ENCODE results near the gene RIMS4.

RIMS4 gene

DNA sequence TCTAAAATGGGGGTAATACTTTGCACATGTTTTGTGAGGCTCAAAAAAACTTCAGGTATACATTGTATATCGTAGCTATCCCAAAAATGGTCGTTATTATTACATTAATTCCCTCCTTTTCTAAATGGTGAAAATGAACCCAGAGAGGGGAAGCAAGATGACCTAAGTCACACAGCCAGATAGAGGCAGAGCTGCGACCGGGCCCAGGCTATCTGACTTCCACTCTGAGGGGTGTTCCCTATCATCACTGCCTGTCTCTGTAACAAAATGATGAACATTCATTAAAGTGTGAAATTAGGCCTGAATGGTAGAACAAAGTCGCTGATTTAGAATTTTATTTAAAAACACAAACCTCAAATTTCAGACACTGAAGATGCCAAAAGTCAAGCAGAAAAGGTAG is 29.1 kb upstream of the RIMS4 start:
- no peak overlapping the region for H3K27ac ChIP-seq
- H3K4me1 ChIP-seq (ENCODE audit: low read depth, poor library complexity, severe bottlenecking) = no peaks in the 10 kb centered on the region
- no peaks in the 10 kb centered on the region for H3K27me3 ChIP-seq (ENCODE audit: insufficient read depth, low read depth)
- no peaks in the 10 kb centered on the region for H3K36me3 ChIP-seq (ENCODE audit: insufficient read depth)
- H2AFZ ChIP-seq (ENCODE audit: low read depth) = no peak overlapping the region
- H3K4me3 ChIP-seq (IDR thresholded peaks at IDR 0.05; ENCODE audit: insufficient read depth, low read depth, low read length) = no peak overlapping the region
- H3K9ac ChIP-seq = no peak overlapping the region
- H4K20me1 ChIP-seq (ENCODE audit: insufficient read depth) = no peaks in the 10 kb centered on the region
- no peak overlapping the region for H3K4me2 ChIP-seq
- no peaks in the 10 kb centered on the region for H3K79me2 ChIP-seq (ENCODE audit: insufficient read depth, low read depth)
- TF ChIP-seq, protein P1, sequence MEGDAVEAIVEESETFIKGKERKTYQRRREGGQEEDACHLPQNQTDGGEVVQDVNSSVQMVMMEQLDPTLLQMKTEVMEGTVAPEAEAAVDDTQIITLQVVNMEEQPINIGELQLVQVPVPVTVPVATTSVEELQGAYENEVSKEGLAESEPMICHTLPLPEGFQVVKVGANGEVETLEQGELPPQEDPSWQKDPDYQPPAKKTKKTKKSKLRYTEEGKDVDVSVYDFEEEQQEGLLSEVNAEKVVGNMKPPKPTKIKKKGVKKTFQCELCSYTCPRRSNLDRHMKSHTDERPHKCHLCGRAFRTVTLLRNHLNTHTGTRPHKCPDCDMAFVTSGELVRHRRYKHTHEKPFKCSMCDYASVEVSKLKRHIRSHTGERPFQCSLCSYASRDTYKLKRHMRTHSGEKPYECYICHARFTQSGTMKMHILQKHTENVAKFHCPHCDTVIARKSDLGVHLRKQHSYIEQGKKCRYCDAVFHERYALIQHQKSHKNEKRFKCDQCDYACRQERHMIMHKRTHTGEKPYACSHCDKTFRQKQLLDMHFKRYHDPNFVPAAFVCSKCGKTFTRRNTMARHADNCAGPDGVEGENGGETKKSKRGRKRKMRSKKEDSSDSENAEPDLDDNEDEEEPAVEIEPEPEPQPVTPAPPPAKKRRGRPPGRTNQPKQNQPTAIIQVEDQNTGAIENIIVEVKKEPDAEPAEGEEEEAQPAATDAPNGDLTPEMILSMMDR (conservative IDR thresholded peaks at IDR 0.05; ENCODE audit: low read depth, low read length) = no peak

DNA sequence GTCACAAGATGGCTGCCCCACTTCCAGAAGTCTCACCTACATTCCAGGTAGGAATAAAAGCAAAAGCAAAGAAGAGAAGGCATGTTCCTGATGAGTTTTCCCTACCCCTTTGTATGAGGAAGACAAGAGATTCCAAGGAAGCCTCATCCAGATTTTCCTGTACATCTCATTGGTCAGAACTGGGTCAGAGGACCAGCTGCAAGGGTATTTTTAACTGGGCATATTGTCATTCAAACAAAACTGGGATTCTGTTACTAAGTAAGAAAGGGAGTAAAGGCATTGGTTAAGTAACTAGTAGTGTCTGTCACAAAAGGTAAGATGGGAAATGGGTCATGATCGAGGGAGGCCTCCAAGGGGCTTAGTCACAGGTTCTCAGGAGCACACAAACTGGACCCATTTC is 28.2 kb upstream of the RIMS4 start:
- Histone ChIP-seq H3K36me3 (ENCODE audit: insufficient read depth) (no peaks in the 10 kb centered on the region), H4K20me1 (ENCODE audit: insufficient read depth) (no peaks in the 10 kb centered on the region), H3K79me2 (ENCODE audit: insufficient read depth, low read depth) (no peaks in the 10 kb centered on the region), H3K4me2 (no peak overlapping the region), H3K9ac (no peak overlapping the region), H2AFZ (ENCODE audit: low read depth) (no peak overlapping the region), H3K4me1 (ENCODE audit: low read depth, poor library complexity, severe bottlenecking) (no peaks in the 10 kb centered on the region), H3K4me3 (IDR thresholded peaks at IDR 0.05; ENCODE audit: insufficient read depth, low read depth, low read length) (no peak overlapping the region), H3K27ac (no peak overlapping the region), H3K27me3 (ENCODE audit: insufficient read depth, low read depth) (no peaks in the 10 kb centered on the region)
- TF ChIP-seq, protein P1 (conservative IDR thresholded peaks at IDR 0.05; ENCODE audit: low read depth, low read length) = no peak

DNA sequence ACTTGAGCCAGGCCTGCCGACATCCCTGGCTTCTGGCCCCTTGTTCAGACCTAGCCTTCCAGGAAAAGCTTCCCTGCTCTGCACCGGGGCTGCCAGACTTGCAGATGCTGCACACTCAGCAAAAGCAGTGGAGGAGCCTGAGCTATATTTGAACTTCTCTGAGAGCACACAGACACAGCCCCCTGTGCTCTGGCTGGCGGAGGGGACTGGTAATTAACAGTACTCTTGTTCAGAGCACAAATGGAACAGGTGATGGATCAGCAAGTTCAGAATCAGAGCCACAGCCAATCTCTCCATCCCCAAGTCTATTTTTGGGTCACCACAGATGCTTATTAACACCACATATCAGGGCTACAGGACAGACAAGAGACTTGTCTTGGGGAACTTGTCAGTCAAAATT is 27.6 kb upstream of the RIMS4 start:
- no peak overlapping the region for H3K4me2 ChIP-seq
- no peak overlapping the region for H2AFZ ChIP-seq (ENCODE audit: low read depth)
- H3K4me1 ChIP-seq (ENCODE audit: low read depth, poor library complexity, severe bottlenecking) = no peaks in the 10 kb centered on the region
- no peak overlapping the region for H3K4me3 ChIP-seq (IDR thresholded peaks at IDR 0.05; ENCODE audit: insufficient read depth, low read depth, low read length)
- no peak overlapping the region for H3K27ac ChIP-seq
- H3K79me2 ChIP-seq (ENCODE audit: insufficient read depth, low read depth) = no peaks in the 10 kb centered on the region
- H3K36me3 ChIP-seq (ENCODE audit: insufficient read depth) = no peaks in the 10 kb centered on the region
- H3K27me3 ChIP-seq (ENCODE audit: insufficient read depth, low read depth) = no peaks in the 10 kb centered on the region
- H4K20me1 ChIP-seq (ENCODE audit: insufficient read depth) = no peaks in the 10 kb centered on the region
- no peak overlapping the region for H3K9ac ChIP-seq
- TF ChIP-seq, protein P1 (conservative IDR thresholded peaks at IDR 0.05; ENCODE audit: low read depth, low read length) = no peak

DNA sequence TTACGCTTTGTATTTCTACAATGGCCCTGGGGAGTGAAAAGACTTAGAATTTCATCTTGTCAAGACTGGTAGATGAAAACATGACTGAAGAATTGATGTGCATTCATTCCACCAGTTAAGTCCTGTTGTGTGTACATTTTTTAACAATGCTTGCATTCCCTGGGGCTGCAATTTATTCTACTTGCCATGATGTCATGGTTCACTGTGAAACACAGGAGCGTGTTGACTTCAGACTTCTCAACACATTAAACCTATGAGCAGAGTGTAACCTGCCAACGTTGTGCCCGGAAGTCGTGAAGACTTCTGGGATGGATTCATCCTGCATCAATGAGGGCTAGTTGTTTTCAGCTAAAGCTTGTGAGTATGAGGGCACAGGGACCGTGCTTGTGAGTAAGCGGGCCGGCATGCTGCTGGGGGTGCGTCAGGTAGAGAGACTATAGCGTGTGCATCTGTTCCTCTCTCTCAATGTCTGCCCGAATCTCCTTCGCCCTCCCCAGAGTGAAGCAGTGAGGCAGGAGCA is 26.3 kb upstream of the RIMS4 start:
- no peaks in the 10 kb centered on the region for H3K79me2 ChIP-seq (ENCODE audit: insufficient read depth, low read depth)
- TF ChIP-seq, protein P1 (conservative IDR thresholded peaks at IDR 0.05; ENCODE audit: low read depth, low read length) = no peak
- no peaks in the 10 kb centered on the region for H3K27me3 ChIP-seq (ENCODE audit: insufficient read depth, low read depth)
- no peak overlapping the region for H3K4me2 ChIP-seq
- no peak overlapping the region for H3K4me3 ChIP-seq (IDR thresholded peaks at IDR 0.05; ENCODE audit: insufficient read depth, low read depth, low read length)
- H3K4me1 ChIP-seq (ENCODE audit: low read depth, poor library complexity, severe bottlenecking) = no peaks in the 10 kb centered on the region
- no peak overlapping the region for H2AFZ ChIP-seq (ENCODE audit: low read depth)
- H3K9ac ChIP-seq = no peak overlapping the region
- H4K20me1 ChIP-seq (ENCODE audit: insufficient read depth) = no peaks in the 10 kb centered on the region
- no peaks in the 10 kb centered on the region for H3K36me3 ChIP-seq (ENCODE audit: insufficient read depth)
- no peak overlapping the region for H3K27ac ChIP-seq
